Endothelial cell (in vitro differentiated cells): ENCODE measurements around the gene MORN4. TPM values are rescaled to one million over a fixed set of nuclear protein-coding genes. Genes with fewer than 3 reads are reported as not detected.

Experiments
- DNase-seq: peaks from one replicate; pipeline ENCODE4 v3.0.0; 2021; ENCODE audit warnings: low spot score
- H3K27ac Mint-ChIP-seq: one replicate; pipeline ENCODE4 v1.8.0; 2021; ENCODE audit warnings: mixed read lengths, inconsistent platforms; ENCODE audit not compliant: unreplicated experiment
- H3K27me3 Mint-ChIP-seq: one replicate; pipeline ENCODE4 v1.8.0; 2021; ENCODE audit warnings: mild to moderate bottlenecking, moderate library complexity, mixed read lengths, inconsistent platforms; ENCODE audit not compliant: unreplicated experiment
- H3K36me3 Mint-ChIP-seq: one replicate; pipeline ENCODE4 v1.8.0; 2021; ENCODE audit warnings: mild to moderate bottlenecking, low read depth, mixed read lengths, inconsistent platforms; ENCODE audit not compliant: unreplicated experiment
- H3K4me1 Mint-ChIP-seq: one replicate; pipeline ENCODE4 v1.8.0; 2021; ENCODE audit warnings: mild to moderate bottlenecking, mixed read lengths, inconsistent platforms; ENCODE audit not compliant: unreplicated experiment
- H3K4me3 Mint-ChIP-seq: one replicate; pipeline ENCODE4 v1.8.0; 2021; ENCODE audit warnings: mild to moderate bottlenecking, mixed read lengths, inconsistent platforms; ENCODE audit not compliant: unreplicated experiment
- H3K9me3 Mint-ChIP-seq: one replicate; pipeline ENCODE4 v1.8.0; 2021; ENCODE audit warnings: mixed read lengths, inconsistent platforms; ENCODE audit not compliant: unreplicated experiment
- total RNA-seq: library from RNA; stranded (reverse); fragmentation: NEBNext Ultra II Directional; extraction: Animal tissue kit (Norgen Biotek cat#: 25700); gene quantifications from one replicate; pipeline ENCODE4 v1.2.1, GENCODE V29; 2021; ENCODE audit not compliant: unreplicated experiment
- TF ChIP-seq, protein P1 (sequence below): fragments of 200-600 bp; sonication (generic); IDR thresholded peaks from one replicate; pipeline ENCODE4 v1.5.0; 2021; ENCODE audit warnings: antibody characterized with exemption; ENCODE audit not compliant: unreplicated experiment

The MORN4 gene
- total RNA-seq, 1 donor from 2014 or later: 10.9 TPM

DNA sequence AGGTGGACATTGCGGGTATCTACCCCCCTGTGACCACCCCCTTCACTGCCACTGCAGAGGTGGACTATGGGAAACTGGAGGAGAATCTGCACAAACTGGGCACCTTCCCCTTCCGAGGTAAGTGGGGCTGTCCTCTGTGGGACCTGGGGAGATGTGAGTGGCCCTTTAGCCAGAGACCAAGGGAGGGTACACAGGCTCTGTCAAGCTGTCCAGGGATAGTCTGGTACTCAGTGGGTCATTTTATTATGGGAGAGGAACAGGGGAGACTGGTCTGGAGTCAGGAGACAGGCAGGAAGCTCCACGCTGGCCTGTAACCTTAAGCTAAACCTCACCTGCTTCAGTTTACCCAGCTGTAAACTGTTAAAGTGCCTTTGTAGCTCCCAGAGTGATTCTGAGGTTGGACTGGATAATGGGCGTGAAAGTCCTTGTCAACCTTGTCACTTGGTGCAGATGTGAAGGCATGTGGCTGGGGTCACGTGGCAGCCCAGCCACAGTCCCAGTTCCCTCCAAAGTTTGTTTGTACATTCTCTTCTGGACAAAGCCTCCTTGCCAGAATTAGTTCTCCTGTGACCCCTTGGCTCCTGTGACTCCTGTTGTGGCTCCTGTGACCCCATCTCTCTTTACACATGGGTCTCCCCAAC lies 48.4 kb downstream of the MORN4 start:
- Mint-ChIP-seq H3K27me3 (peaks cover 4% of the 10 kb centered on the region), H3K36me3 (no peaks in the 10 kb centered on the region), H3K27ac (no peak overlapping the region), H3K4me1 (peaks cover 2% of the 10 kb centered on the region), H3K4me3 (no peak overlapping the region), H3K9me3 (no peaks in the 10 kb centered on the region)
- no peak for DNase-seq
- TF ChIP-seq, protein P1, sequence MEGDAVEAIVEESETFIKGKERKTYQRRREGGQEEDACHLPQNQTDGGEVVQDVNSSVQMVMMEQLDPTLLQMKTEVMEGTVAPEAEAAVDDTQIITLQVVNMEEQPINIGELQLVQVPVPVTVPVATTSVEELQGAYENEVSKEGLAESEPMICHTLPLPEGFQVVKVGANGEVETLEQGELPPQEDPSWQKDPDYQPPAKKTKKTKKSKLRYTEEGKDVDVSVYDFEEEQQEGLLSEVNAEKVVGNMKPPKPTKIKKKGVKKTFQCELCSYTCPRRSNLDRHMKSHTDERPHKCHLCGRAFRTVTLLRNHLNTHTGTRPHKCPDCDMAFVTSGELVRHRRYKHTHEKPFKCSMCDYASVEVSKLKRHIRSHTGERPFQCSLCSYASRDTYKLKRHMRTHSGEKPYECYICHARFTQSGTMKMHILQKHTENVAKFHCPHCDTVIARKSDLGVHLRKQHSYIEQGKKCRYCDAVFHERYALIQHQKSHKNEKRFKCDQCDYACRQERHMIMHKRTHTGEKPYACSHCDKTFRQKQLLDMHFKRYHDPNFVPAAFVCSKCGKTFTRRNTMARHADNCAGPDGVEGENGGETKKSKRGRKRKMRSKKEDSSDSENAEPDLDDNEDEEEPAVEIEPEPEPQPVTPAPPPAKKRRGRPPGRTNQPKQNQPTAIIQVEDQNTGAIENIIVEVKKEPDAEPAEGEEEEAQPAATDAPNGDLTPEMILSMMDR: no peak

DNA sequence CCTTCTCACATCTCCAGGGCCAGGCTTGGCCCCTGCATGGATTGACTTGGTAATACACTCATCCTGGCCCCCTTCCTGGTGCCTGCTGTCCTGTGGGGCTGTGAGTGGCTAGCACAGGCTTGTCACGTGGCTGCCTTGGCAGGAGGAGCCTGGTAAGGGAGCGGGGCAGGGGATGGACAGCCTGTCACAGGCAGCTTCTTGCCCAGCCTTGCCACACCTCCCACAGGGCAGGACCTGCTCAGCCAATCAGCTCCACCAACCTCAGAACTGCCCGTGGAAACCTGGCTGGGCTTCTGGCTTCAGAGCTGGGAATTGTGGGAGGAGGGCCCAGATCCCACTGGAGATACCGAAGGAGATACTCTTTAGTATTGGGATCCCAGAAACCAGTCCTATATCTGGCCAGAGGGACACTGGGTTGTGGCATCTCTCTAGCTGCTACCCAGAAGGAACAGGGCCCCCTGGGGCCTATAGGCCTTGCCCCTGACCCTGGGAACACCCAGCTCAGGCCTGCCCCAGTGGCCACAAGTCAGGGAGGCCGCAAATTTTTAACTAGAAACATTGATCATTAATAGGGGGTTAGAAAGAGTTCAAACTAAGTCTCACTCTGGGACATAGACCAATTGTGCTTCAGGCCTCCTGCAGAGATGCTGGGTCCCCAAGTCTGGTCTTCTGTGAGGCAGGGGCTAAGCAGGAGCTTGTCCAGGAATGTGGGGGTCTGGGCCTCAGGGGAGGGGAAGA lies 49.1 kb downstream of the MORN4 start, which contains the start of gene HOGA1:
TSS of gene HOGA1 (plus strand) at position 330 of the 738 bp plus-strand sequence. CDS start at position 645, 315 bp downstream.
- Mint-ChIP-seq H3K4me3 (no peak within 1 kb of the TSS), H3K27me3 (peaks cover 4% of the 10 kb centered on the region), H3K27ac (no peak within 1 kb of the TSS), H3K4me1 (peaks cover 2% of the 10 kb centered on the region), H3K9me3 (no peaks in the 10 kb centered on the region), H3K36me3 (no peaks in the 10 kb centered on the region)
- peak; percentile 24 for DNase-seq
- TF ChIP-seq, protein P1: no peak

DNA sequence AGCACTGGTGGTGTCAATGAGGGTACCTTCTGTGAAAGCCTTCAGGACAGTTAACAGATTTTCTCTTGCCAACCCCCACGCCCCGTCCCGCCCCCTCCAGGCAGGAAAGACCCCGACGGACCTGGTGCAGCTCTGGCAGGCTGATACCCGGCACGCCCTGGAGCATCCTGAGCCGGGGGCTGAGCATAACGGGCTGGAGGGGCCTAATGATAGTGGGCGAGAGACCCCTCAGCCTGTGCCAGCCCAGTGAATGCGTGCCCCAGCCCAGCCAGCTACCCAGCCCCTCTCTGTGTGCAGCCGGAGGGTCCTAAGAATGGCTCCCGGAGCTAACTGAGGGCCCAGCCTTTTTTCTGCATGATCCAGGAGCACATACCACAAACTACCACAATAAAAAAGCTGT lies 49.8 kb downstream of the MORN4 start:
- Mint-ChIP-seq H3K36me3 (no peaks in the 10 kb centered on the region), H3K27me3 (peaks cover 4% of the 10 kb centered on the region), H3K4me1 (peaks cover 2% of the 10 kb centered on the region), H3K9me3 (no peaks in the 10 kb centered on the region), H3K4me3 (no peak overlapping the region), H3K27ac (no peak overlapping the region)
- TF ChIP-seq, protein P1: no peak
- no peak for DNase-seq

DNA sequence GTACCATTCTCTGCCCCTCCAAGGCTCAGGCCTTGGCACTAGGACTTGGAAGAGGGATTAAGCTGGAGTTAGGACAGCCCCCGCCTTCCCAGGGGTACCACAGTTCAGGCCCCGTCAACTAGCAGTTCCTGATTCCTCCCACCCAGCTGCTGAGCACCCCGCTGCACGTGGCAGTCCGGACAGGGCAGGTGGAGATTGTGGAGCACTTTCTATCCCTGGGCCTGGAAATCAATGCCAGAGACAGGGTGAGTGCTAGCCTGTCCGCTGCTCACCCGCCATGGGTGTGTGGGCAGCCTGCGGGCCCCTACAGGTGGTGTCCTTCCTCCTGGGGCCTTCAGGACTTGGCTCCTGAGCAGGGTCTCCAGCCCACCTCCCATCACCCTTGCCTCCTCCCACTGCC lies 51.1 kb downstream of the MORN4 start:
- no peaks in the 10 kb centered on the region for H3K36me3 Mint-ChIP-seq
- peaks cover 4% of the 10 kb centered on the region for H3K27me3 Mint-ChIP-seq
- H3K9me3 Mint-ChIP-seq: no peaks in the 10 kb centered on the region
- TF ChIP-seq, protein P1: no peak
- no peak for DNase-seq
- H3K4me1 Mint-ChIP-seq: peaks cover 2% of the 10 kb centered on the region
- no peak overlapping the region for H3K4me3 Mint-ChIP-seq
- H3K27ac Mint-ChIP-seq: no peak overlapping the region
